Effector memory CD4-positive, alpha-beta T cell (primary cell): Measurements from ENCODE around the gene CTCF.
A peak's percentile ranks its signal among the peaks of the same experiment; 100 is the strongest.

Experiments
- DNase-seq, 3 donors: peaks; one replicate each; pipeline ENCODE4 v3.0.0-alpha.2; 2020
- H3K27ac ChIP-seq: 2 replicates; pipeline ENCODE4 v1.7.0; 2013; ENCODE audit warnings: mild to moderate bottlenecking, low read length, moderate library complexity; ENCODE audit not compliant: insufficient read depth, poor library complexity, severe bottlenecking
- H3K27me3 ChIP-seq: replicated peaks from 2 replicates; pipeline ENCODE4 v1.7.0; 2013; ENCODE audit warnings: mild to moderate bottlenecking, low read length; ENCODE audit not compliant: insufficient read depth, control insufficient read depth, poor library complexity, severe bottlenecking
- H3K36me3 ChIP-seq: 2 replicates; pipeline ENCODE4 v1.7.0; 2013; ENCODE audit warnings: mild to moderate bottlenecking, low read length, moderate library complexity; ENCODE audit not compliant: control insufficient read depth, insufficient read depth
- H3K4me1 ChIP-seq: 2 replicates; pipeline ENCODE4 v1.7.0; 2013; ENCODE audit warnings: low read length, mild to moderate bottlenecking; ENCODE audit not compliant: control insufficient read depth, insufficient read depth, poor library complexity, severe bottlenecking
- H3K4me3 ChIP-seq: 2 replicates; pipeline ENCODE4 v1.7.0; 2013; ENCODE audit warnings: low read length, low read depth, mild to moderate bottlenecking; ENCODE audit not compliant: insufficient read depth, poor library complexity, severe bottlenecking
- H3K9me3 ChIP-seq: 2 replicates; pipeline ENCODE4 v1.7.0; 2013; ENCODE audit warnings: mild to moderate bottlenecking, low read length, moderate library complexity; ENCODE audit not compliant: control insufficient read depth

Gene CTCF

DNA sequence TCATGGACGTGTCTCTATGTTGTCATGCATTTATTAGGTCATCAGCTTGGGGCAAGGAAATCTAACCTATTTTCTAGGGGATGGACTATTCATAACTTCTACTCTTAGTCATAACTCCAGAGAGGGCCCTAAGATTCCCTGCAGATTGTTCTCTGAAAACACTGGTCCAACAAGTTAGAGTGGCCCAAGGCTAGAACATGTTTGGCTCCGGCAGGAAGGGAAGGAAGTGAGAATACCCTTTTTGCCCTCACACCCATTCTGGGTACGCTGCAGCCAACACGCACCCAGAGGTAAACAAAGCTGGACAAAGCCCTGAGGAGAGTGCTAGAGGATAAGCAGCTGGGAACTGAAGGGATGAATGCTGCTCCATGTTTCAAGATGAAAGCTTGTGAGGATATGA is 114.2 kb downstream of the CTCF start:
- H3K4me1 ChIP-seq = no peaks in the 10 kb centered on the region
- no peaks in the 10 kb centered on the region for H3K27me3 ChIP-seq
- no peaks in the 10 kb centered on the region for H3K9me3 ChIP-seq
- no peak overlapping the region for H3K27ac ChIP-seq
- no peak overlapping the region for H3K4me3 ChIP-seq
- no peak for DNase-seq
- no peaks in the 10 kb centered on the region for H3K36me3 ChIP-seq

DNA sequence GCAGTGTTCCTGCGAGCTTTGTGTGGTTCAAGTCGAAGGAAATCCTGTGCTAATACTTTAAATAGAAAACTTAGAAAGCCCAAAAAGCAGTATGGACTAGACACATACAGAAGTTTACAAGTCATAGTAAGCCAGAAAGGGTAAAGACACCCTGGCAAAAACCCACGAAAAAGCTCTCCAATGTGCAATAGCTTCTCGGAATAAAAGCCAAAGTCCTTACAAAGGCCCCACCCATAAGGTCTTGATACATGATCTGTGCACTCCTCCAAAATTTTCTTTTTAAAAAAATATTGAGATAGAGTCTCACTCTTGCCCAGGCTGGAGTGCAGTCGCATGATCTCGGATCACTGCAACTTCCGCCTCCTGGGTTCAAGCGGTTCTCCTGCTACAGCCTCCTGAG is 114.6 kb downstream of the CTCF start:
- Histone ChIP-seq H3K27ac (no peak overlapping the region), H3K4me1 (no peaks in the 10 kb centered on the region), H3K27me3 (no peaks in the 10 kb centered on the region), H3K4me3 (no peak overlapping the region), H3K9me3 (no peaks in the 10 kb centered on the region), H3K36me3 (no peaks in the 10 kb centered on the region)
- DNase-seq = no peak

DNA sequence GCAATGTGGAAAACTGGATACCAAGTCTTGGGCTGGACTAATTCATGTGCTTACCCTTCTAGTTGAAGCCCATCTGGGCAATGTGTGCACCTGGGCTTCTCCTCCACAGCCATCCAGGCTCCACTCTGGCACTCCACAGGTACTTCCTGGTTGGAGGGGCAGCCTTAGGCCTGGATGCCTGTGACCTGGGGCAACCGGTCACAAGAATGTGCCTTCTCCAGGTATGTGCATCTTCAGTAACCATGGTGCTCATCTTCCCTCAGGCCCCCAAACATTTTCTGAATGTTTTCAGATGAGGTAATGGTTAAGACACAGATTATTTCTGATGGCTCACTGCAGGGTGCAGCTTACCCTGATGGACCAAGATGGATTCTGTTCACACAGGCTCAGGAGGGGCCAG is 115.4 kb downstream of the CTCF start:
- Histone ChIP-seq H3K4me1 (no peaks in the 10 kb centered on the region), H3K4me3 (no peak overlapping the region), H3K27ac (no peak overlapping the region), H3K27me3 (no peaks in the 10 kb centered on the region), H3K9me3 (no peaks in the 10 kb centered on the region), H3K36me3 (no peaks in the 10 kb centered on the region)
- no peak for DNase-seq

DNA sequence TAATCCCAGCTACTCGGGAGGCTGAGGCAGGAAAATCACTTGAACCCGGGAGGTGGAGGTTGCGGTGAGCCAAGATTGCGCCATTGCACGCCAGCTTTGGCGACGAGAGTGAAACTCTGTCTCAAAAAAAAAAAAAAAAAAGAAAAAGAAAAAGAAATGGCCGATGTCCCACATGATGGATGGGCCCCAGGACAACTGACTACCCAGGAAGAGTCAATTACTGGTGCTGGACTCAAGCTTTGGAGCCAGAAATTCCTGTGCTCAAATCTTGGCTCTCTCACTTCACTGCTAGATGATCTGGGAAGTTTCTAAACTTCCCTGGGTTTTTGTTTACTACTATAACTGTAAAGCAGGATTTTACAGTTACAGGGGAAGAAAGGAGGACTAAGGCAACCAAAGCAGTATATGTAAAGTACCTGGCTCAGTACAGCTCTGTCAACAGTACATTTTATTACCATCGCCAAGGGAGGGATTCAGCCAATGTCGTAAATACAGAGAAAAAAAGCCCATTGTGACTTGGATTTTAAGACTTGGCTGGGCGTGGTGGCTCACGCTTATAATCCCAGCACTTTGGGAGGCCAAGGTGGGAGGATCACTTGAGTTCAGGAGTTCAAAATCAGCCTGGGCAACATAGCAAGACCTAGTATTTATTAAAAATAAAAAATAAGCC is 116.2 kb downstream of the CTCF start:
- Histone ChIP-seq H3K36me3 (no peaks in the 10 kb centered on the region), H3K4me3 (no peak overlapping the region), H3K4me1 (no peaks in the 10 kb centered on the region), H3K27ac (no peak overlapping the region), H3K9me3 (no peaks in the 10 kb centered on the region), H3K27me3 (no peaks in the 10 kb centered on the region)
- DNase-seq = no peak

DNA sequence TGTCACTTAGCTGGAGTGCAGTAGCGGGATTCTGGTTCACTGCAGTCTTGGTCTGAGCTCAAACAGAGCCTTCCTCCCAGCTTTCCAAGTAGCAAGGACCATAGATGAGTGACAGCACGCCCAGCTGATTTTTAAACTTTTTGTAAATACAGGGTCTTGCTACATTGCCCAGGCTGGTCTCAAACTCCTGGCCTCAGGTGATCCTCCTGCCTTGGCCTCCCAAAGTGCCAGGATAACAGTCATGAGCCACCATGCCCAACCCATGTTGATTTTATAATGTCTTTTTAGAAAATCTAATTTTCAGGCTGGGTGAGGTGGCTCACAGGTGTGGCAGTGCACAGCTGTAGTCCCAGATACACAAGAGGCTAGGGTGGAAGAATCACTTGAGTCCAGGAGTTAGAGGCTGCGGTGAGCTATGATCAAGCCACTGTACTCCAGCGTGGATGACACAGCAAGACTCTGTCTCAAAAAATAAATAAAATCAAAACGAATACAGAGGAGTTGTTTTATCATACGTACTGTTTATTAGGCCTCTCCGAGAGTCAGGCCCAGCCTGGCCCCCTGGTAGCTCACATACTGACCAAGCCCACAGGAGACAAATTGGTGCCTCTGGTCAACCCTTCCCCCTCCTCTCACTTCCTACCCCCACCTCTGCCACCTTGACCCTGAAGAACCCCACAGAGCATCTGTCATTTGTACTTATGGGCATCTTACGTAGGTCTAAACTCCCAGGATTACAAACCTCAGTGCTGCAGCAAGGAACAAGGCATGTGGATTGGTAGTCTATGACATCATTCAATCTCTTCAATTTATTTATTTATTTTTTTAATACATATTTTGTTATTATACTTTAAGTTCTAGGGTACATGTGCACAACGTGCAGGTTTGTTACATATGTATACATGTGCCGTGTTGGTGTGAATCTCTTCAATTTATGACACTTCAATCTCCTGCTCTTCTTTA is 117.9 kb downstream of the CTCF start:
- no peak overlapping the region for H3K27ac ChIP-seq
- H3K4me3 ChIP-seq = no peak overlapping the region
- peaks cover 3% of the 10 kb centered on the region for H3K4me1 ChIP-seq
- H3K27me3 ChIP-seq = no peaks in the 10 kb centered on the region
- H3K9me3 ChIP-seq = no peaks in the 10 kb centered on the region
- no peak for DNase-seq
- no peaks in the 10 kb centered on the region for H3K36me3 ChIP-seq

DNA sequence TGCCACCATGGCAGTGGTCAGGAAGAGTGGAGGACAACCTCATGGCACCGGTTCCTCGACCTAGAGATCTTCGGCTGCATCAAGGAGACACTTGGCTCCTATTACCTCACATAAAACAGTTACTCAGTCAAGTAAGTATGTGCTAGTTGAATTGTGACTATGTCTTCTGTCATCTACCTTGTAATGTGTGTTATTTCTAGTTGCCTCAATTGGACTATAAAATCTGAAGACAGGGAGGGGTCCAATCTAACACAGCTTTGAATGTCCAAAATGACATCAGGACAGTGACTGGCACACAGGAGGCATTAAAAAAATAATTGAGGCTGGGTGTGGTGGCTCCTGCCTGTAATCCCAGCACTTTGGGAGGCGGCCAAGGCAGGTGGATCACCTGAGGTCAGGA is 121.4 kb downstream of the CTCF start:
- Histone ChIP-seq H3K27ac (no peak overlapping the region), H3K27me3 (no peaks in the 10 kb centered on the region), H3K9me3 (no peaks in the 10 kb centered on the region), H3K36me3 (no peaks in the 10 kb centered on the region), H3K4me1 (peaks cover 10% of the 10 kb centered on the region), H3K4me3 (no peak overlapping the region)
- no peak for DNase-seq

DNA sequence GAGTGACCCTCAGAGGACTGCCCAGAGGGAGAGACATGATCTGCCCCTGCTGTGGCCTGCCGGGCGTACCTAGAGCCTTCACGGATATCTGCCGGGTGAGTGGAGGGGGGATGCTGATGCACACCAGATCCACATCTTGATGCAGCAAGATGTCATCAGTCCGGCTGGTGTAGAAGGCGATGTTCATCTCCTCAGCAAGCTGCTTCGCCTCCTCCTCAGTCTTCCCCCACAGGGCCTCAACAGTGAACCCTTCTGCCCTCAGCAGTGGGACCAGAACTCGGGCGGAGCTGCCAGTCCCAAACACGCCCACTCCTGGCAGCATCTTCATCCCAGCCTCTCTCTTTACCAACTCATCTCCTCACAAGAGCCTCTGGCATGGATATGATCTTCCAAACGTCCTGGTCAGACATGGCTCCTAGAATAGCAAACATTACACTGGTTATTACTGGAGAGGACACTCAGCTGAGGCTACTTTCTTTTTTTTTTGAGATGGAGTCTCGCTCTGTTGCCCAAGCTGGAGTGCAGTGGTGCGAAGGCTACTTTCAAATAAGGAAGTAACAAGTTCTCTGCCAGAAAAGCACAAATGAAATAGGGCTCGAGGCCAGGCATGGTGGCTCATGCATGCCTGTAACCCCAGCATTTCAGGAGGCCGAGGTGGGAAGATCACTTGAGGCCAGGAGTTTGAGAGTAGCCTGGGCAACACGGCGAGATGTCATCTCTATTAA is 123.2 kb downstream of the CTCF start:
- peak overlapping the region; percentile 28 for H3K27ac ChIP-seq
- no peaks in the 10 kb centered on the region for H3K27me3 ChIP-seq
- no peaks in the 10 kb centered on the region for H3K9me3 ChIP-seq
- no peaks in the 10 kb centered on the region for H3K36me3 ChIP-seq
- no peak overlapping the region for H3K4me3 ChIP-seq
- no peak for DNase-seq
- peaks cover 10% of the 10 kb centered on the region for H3K4me1 ChIP-seq
